Activated T-helper 2 cell treated with anti-CD3 and anti-CD28 coated beads, Interferon-gamma antibody, Interleukin-2, Interleukin-4, amounts not matched to agents 10 μg/mL and 5 μg/mL and 100 μg/mL, durations not matched to agents 14 hours and 24 hours and 36 hours (primary cell): ENCODE measurements around the gene PTPN6. TPM values are rescaled to one million over a fixed set of nuclear protein-coding genes. Genes with fewer than 3 reads are reported as not detected.
A peak's percentile ranks its signal among the peaks of the same experiment; 100 is the strongest.

ENCODE experiments used
- DNase-seq: peaks from one replicate; pipeline ENCODE4 v3.0.0; 2021; ENCODE audit warnings: low spot score
- H3K27ac Mint-ChIP-seq: one replicate; pipeline ENCODE4 v1.8.0; 2021; ENCODE audit warnings: mixed read lengths
- H3K27me3 Mint-ChIP-seq: one replicate; pipeline ENCODE4 v1.8.0; 2021; ENCODE audit warnings: low read depth, mixed read lengths
- H3K36me3 Mint-ChIP-seq: one replicate; pipeline ENCODE4 v1.8.0; 2021; ENCODE audit warnings: low read depth, mixed read lengths
- H3K4me1 Mint-ChIP-seq: one replicate; pipeline ENCODE4 v1.8.0; 2021; ENCODE audit warnings: low read depth, mixed read lengths
- H3K4me3 Mint-ChIP-seq: one replicate; pipeline ENCODE4 v1.8.0; 2021; ENCODE audit warnings: low read depth, mild to moderate bottlenecking, moderate library complexity, mixed read lengths
- H3K9me3 Mint-ChIP-seq: one replicate; pipeline ENCODE4 v1.8.0; 2021; ENCODE audit warnings: mixed read lengths
- intact Hi-C: fragments of 100-400 bp; cut with micrococcal nuclease; formaldehyde crosslinking; loops from one replicate; pipeline ENCODE4 v1.15.1; 2023
- total RNA-seq: library from RNA; stranded (reverse); gene quantifications from 2 replicates; pipeline ENCODE4 v1.2.3, GENCODE V29; 2022

The PTPN6 gene
- total RNA-seq, 1 donor from 2014 or later: 250 TPM

- H3K9me3 Mint-ChIP-seq: no peaks in the 10 kb centered on the region
- intact Hi-C loops: loop anchor here (2.0 kb wide), 1 partner anchor 43 kb away; the partner anchor contains the start of gene SPSB2
- H3K27me3 Mint-ChIP-seq: no peaks in the 10 kb centered on the region
- H3K4me1 Mint-ChIP-seq: peaks cover 28% of the 10 kb centered on the region
- no peak for DNase-seq
- H3K27ac Mint-ChIP-seq: peak overlapping the region; percentile 77
- peaks cover 39% of the 10 kb centered on the region for H3K36me3 Mint-ChIP-seq
- H3K4me3 Mint-ChIP-seq: peak overlapping the region; percentile 93
Measured at GRCh38 chr12:6915789-6916285, 35.3 kb upstream of the PTPN6 start.

GRCh38 chr12:6916426-6917200 is 34.5 kb upstream of the PTPN6 start:
- DNase-seq: no peak
- Mint-ChIP-seq H3K4me3 (peak overlapping the region; percentile 93), H3K4me1 (peaks cover 28% of the 10 kb centered on the region), H3K27me3 (no peaks in the 10 kb centered on the region), H3K27ac (peak overlapping the region; percentile 60), H3K36me3 (peaks cover 45% of the 10 kb centered on the region), H3K9me3 (no peaks in the 10 kb centered on the region)
- intact Hi-C loops: no loop called here

GRCh38 chr12:6917491-6918231 is 33.5 kb upstream of the PTPN6 start:
- H3K27ac Mint-ChIP-seq: no peak overlapping the region
- no peaks in the 10 kb centered on the region for H3K9me3 Mint-ChIP-seq
- no peak overlapping the region for H3K4me3 Mint-ChIP-seq
- peaks cover 28% of the 10 kb centered on the region for H3K4me1 Mint-ChIP-seq
- intact Hi-C loops: no loop called here
- H3K36me3 Mint-ChIP-seq: peaks cover 53% of the 10 kb centered on the region
- H3K27me3 Mint-ChIP-seq: no peaks in the 10 kb centered on the region
- no peak for DNase-seq

- Mint-ChIP-seq H3K27me3 (no peaks in the 10 kb centered on the region), H3K4me3 (no peak overlapping the region), H3K9me3 (no peaks in the 10 kb centered on the region), H3K36me3 (peaks cover 69% of the 10 kb centered on the region), H3K27ac (peak overlapping the region; percentile 45), H3K4me1 (peaks cover 31% of the 10 kb centered on the region)
- intact Hi-C loops: no loop called here
- no peak for DNase-seq
Measured at GRCh38 chr12:6919588-6919987, 31.6 kb upstream of the PTPN6 start.

- no peaks in the 10 kb centered on the region for H3K9me3 Mint-ChIP-seq
- DNase-seq: no peak
- intact Hi-C loops: no loop called here
- H3K4me3 Mint-ChIP-seq: no peak overlapping the region
- H3K4me1 Mint-ChIP-seq: peaks cover 35% of the 10 kb centered on the region
- H3K36me3 Mint-ChIP-seq: peaks cover 62% of the 10 kb centered on the region
- H3K27me3 Mint-ChIP-seq: no peaks in the 10 kb centered on the region
- no peak overlapping the region for H3K27ac Mint-ChIP-seq
Measured at GRCh38 chr12:6921539-6921938, 29.6 kb upstream of the PTPN6 start.

GRCh38 chr12:6921996-6922946 is 28.9 kb upstream of the PTPN6 start:
- Mint-ChIP-seq H3K4me1 (peaks cover 37% of the 10 kb centered on the region), H3K27me3 (no peaks in the 10 kb centered on the region), H3K27ac (no peak overlapping the region), H3K9me3 (no peaks in the 10 kb centered on the region), H3K4me3 (no peak overlapping the region), H3K36me3 (peaks cover 55% of the 10 kb centered on the region)
- DNase-seq: no peak
- intact Hi-C loops: no loop called here

GRCh38 chr12:6923003-6923732 is 28.0 kb upstream of the PTPN6 start:
- Mint-ChIP-seq H3K9me3 (no peaks in the 10 kb centered on the region), H3K4me3 (no peak overlapping the region), H3K27me3 (no peaks in the 10 kb centered on the region), H3K4me1 (peaks cover 37% of the 10 kb centered on the region), H3K36me3 (peaks cover 47% of the 10 kb centered on the region), H3K27ac (peak overlapping the region; percentile 28)
- intact Hi-C loops: no loop called here
- no peak for DNase-seq

GRCh38 chr12:6923851-6924250 is 27.3 kb upstream of the PTPN6 start:
- Mint-ChIP-seq H3K4me1 (peaks cover 41% of the 10 kb centered on the region), H3K4me3 (no peak overlapping the region), H3K36me3 (peaks cover 50% of the 10 kb centered on the region)

GRCh38 chr12:6925239-6925539 is 26.0 kb upstream of the PTPN6 start:
- peak overlapping the region; percentile 56 for H3K27ac Mint-ChIP-seq

More at GRCh38 chr12:6923851-6924250, 27.3 kb upstream of the PTPN6 start:
- Mint-ChIP-seq H3K9me3 (no peaks in the 10 kb centered on the region), H3K27me3 (no peaks in the 10 kb centered on the region), H3K27ac (no peak overlapping the region)
- DNase-seq: no peak
- intact Hi-C loops: loop anchor here (1.0 to 2.0 kb wide), 3 partner anchors 14 to 169 kb away; partner anchors contain the start of gene C1R

GRCh38 chr12:6925540-6926279 is 25.4 kb upstream of the PTPN6 start:
- DNase-seq: no peak
- Mint-ChIP-seq H3K27ac (peak overlapping the region; percentile 31), H3K4me1 (peaks cover 48% of the 10 kb centered on the region), H3K27me3 (no peaks in the 10 kb centered on the region), H3K4me3 (peak overlapping the region; percentile 83), H3K9me3 (no peaks in the 10 kb centered on the region), H3K36me3 (peaks cover 36% of the 10 kb centered on the region)
- intact Hi-C loops: loop anchor here (2.0 kb wide), 2 partner anchors 39 to 167 kb away; partner anchors contain the start of gene C1R

More at GRCh38 chr12:6925239-6925539, 26.0 kb upstream of the PTPN6 start:
- H3K27me3 Mint-ChIP-seq: no peaks in the 10 kb centered on the region
- DNase-seq: no peak
- H3K4me3 Mint-ChIP-seq: no peak overlapping the region
- H3K9me3 Mint-ChIP-seq: no peaks in the 10 kb centered on the region
- H3K36me3 Mint-ChIP-seq: peaks cover 36% of the 10 kb centered on the region
- intact Hi-C loops: loop anchor here (2.0 kb wide), 2 partner anchors 40 to 168 kb away; partner anchors contain the start of gene C1R
- peaks cover 46% of the 10 kb centered on the region for H3K4me1 Mint-ChIP-seq

GRCh38 chr12:6927379-6928021 is 23.7 kb upstream of the PTPN6 start, which contains the start of gene ATN1:
TSS of gene ATN1 (plus strand) at chr12:6927959. CDS start at chr12:6934002, 6,043 bp downstream.
- Mint-ChIP-seq H3K27me3 (no peaks in the 10 kb centered on the region), H3K4me3 (peak within 1 kb of the TSS; percentile 94), H3K27ac (peak within 1 kb of the TSS; percentile 91), H3K36me3 (peaks cover 27% of the 10 kb centered on the region), H3K9me3 (no peaks in the 10 kb centered on the region), H3K4me1 (peaks cover 58% of the 10 kb centered on the region)
- intact Hi-C loops: no loop called here
- DNase-seq: no peak
